ENCODE results near the gene ANKRD11.

The ANKRD11 gene

DNA sequence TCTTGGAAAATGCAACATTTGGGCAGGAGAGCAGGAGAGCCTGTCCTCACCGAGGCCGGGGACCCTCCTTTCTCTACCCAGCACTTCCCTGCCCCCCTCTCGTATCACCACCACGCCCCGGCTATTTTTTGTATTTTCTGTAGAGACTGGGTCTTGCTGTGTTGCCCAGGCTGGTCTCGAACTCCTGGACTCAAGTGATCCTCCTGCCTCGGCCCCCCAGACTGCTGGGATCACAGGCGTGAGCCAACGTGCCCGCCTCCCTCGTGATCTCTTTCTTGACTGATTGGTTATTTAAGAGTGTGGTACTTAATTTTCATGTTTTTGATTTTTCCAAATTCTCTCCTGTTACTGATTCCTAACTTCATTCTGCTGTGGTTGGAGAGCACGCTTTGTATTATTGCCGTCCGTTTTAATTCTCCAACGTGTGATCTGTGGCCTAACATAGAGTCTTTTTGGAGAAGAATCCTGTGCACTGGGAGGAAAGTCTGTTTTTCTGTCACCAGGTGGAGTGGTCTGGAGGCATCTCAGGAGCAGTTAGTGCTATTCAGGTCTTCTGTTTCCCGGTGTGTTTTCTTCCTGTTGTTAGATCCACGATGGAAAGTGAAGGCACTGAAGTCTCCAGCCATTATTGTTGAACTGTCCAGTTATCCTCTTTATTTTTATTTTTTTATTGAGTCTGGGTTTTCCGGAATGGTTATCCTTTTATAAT lies 232.4 kb downstream of the ANKRD11 start:
- H3K9ac ChIP-seq, result no peak overlapping the region
- no peak overlapping the region for H3K27ac ChIP-seq
- TF ChIP-seq, protein P1, sequence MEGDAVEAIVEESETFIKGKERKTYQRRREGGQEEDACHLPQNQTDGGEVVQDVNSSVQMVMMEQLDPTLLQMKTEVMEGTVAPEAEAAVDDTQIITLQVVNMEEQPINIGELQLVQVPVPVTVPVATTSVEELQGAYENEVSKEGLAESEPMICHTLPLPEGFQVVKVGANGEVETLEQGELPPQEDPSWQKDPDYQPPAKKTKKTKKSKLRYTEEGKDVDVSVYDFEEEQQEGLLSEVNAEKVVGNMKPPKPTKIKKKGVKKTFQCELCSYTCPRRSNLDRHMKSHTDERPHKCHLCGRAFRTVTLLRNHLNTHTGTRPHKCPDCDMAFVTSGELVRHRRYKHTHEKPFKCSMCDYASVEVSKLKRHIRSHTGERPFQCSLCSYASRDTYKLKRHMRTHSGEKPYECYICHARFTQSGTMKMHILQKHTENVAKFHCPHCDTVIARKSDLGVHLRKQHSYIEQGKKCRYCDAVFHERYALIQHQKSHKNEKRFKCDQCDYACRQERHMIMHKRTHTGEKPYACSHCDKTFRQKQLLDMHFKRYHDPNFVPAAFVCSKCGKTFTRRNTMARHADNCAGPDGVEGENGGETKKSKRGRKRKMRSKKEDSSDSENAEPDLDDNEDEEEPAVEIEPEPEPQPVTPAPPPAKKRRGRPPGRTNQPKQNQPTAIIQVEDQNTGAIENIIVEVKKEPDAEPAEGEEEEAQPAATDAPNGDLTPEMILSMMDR (conservative IDR thresholded peaks at IDR 0.05; ENCODE audit: low read depth, low read length), result no peak
- no peaks in the 10 kb centered on the region for H4K20me1 ChIP-seq (ENCODE audit: insufficient read depth)
- no peaks in the 10 kb centered on the region for H3K79me2 ChIP-seq (ENCODE audit: insufficient read depth, low read depth)
- no peaks in the 10 kb centered on the region for H3K4me1 ChIP-seq (ENCODE audit: low read depth, poor library complexity, severe bottlenecking)
- no peak overlapping the region for H2AFZ ChIP-seq (ENCODE audit: low read depth)
- no peak overlapping the region for H3K4me2 ChIP-seq
- no peaks in the 10 kb centered on the region for H3K27me3 ChIP-seq (ENCODE audit: insufficient read depth, low read depth)
- H3K36me3 ChIP-seq (ENCODE audit: insufficient read depth), result no peaks in the 10 kb centered on the region
- H3K4me3 ChIP-seq (IDR thresholded peaks at IDR 0.05; ENCODE audit: insufficient read depth, low read depth, low read length), result no peak overlapping the region

- H3K79me2 ChIP-seq (ENCODE audit: insufficient read depth, low read depth), result no peaks in the 10 kb centered on the region
- H3K36me3 ChIP-seq (ENCODE audit: insufficient read depth), result no peaks in the 10 kb centered on the region
- H3K4me1 ChIP-seq (ENCODE audit: low read depth, poor library complexity, severe bottlenecking), result no peaks in the 10 kb centered on the region
- H2AFZ ChIP-seq (ENCODE audit: low read depth), result no peak overlapping the region
- no peak overlapping the region for H3K4me3 ChIP-seq (IDR thresholded peaks at IDR 0.05; ENCODE audit: insufficient read depth, low read depth, low read length)
- H3K9ac ChIP-seq, result no peak overlapping the region
- no peak overlapping the region for H3K4me2 ChIP-seq
- TF ChIP-seq, protein P1 (conservative IDR thresholded peaks at IDR 0.05; ENCODE audit: low read depth, low read length), result no peak
- no peaks in the 10 kb centered on the region for H3K27me3 ChIP-seq (ENCODE audit: insufficient read depth, low read depth)
- H3K27ac ChIP-seq, result no peak overlapping the region
- no peaks in the 10 kb centered on the region for H4K20me1 ChIP-seq (ENCODE audit: insufficient read depth)
Measured at GRCh38 chr16:89257281-89257731, 233.1 kb downstream of the ANKRD11 start.

DNA sequence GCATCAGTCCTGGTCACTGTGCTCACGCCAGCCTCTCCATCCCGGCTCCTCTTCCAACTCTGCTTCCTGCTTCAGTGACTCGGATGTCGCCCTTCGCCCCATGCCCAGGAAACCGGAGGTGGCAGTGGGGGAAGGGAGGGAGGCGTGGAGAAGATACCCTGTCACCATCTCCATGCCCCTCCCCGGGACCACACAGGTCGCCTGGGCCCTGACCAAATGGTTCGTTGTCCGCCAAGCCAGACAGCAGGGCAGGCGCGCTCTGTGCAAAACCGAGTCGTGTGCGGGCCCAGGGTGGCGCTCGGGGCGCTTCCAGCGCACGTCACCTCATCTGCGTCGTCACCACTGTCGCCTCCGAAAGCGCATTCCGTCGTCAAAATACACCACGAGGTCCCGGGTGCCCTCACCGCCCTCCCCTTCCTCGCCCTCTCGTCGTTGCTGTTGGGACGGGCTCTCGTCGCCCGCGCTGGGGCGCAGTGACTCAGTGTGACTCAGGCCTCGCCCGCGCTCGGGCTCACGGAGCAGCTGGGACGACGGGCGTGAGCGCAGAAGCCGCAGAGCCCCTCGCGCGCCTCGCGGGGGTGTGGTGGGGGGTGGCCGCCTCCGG lies 233.6 kb downstream of the ANKRD11 start:
- Histone ChIP-seq H3K27me3 (ENCODE audit: insufficient read depth, low read depth) (no peaks in the 10 kb centered on the region), H4K20me1 (ENCODE audit: insufficient read depth) (no peaks in the 10 kb centered on the region), H3K4me1 (ENCODE audit: low read depth, poor library complexity, severe bottlenecking) (no peaks in the 10 kb centered on the region), H3K27ac (no peak overlapping the region), H3K9ac (no peak overlapping the region), H3K79me2 (ENCODE audit: insufficient read depth, low read depth) (no peaks in the 10 kb centered on the region), H3K36me3 (ENCODE audit: insufficient read depth) (no peaks in the 10 kb centered on the region), H3K4me3 (IDR thresholded peaks at IDR 0.05; ENCODE audit: insufficient read depth, low read depth, low read length) (no peak overlapping the region), H2AFZ (ENCODE audit: low read depth) (no peak overlapping the region), H3K4me2 (no peak overlapping the region)
- TF ChIP-seq, protein P1 (conservative IDR thresholded peaks at IDR 0.05; ENCODE audit: low read depth, low read length), result no peak

GRCh38 chr16:89253548-89254287 lies 236.6 kb downstream of the ANKRD11 start:
- H2AFZ ChIP-seq (ENCODE audit: low read depth), result no peak overlapping the region
- H3K4me2 ChIP-seq, result no peak overlapping the region
- H3K27ac ChIP-seq, result no peak overlapping the region
- no peaks in the 10 kb centered on the region for H3K27me3 ChIP-seq (ENCODE audit: insufficient read depth, low read depth)
- no peaks in the 10 kb centered on the region for H4K20me1 ChIP-seq (ENCODE audit: insufficient read depth)
- no peaks in the 10 kb centered on the region for H3K36me3 ChIP-seq (ENCODE audit: insufficient read depth)
- TF ChIP-seq, protein P1 (conservative IDR thresholded peaks at IDR 0.05; ENCODE audit: low read depth, low read length), result no peak
- no peak overlapping the region for H3K9ac ChIP-seq
- no peak overlapping the region for H3K4me3 ChIP-seq (IDR thresholded peaks at IDR 0.05; ENCODE audit: insufficient read depth, low read depth, low read length)
- no peaks in the 10 kb centered on the region for H3K4me1 ChIP-seq (ENCODE audit: low read depth, poor library complexity, severe bottlenecking)
- H3K79me2 ChIP-seq (ENCODE audit: insufficient read depth, low read depth), result no peaks in the 10 kb centered on the region

Data from KMS-11 (cell line).